GM18870 (cell line): Measurements from ENCODE around the gene EYA2.

Source experiments
- ATAC-seq: cut with Tn5 transposase; IDR thresholded peaks from one replicate; pipeline ENCODE4 v1.9.1; 2021; ENCODE audit warnings: moderate library complexity; ENCODE audit not compliant: unreplicated experiment

The EYA2 gene

DNA sequence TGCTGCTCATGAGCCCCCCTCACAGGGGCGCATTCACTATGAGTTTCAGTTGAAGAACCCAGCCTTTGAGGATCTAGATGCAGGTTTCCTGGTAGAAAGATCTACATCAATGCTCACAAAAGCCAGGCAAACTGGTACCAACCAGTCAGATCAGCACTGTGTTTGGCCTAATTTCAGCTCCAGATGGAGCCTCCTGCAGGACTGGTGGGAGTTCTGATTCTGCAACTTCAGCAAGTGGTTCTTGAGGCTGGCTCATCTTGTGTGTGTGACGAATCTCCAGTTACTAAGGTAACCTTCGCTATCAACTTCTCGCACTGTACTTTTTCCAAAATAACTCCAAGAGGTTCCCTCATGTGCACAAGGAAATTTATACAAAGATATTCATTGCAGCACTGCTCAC is 343.1 kb downstream of the EYA2 start:
- ATAC-seq: no peak
